Mesenteric fat pad (tissue), 1 donor: ENCODE results near the gene TRAF3. TPM values are rescaled to one million over a fixed set of nuclear protein-coding genes. Genes with fewer than 3 reads are reported as not detected.
"Not testable (repeated sequence)": the region's sequence is repeated elsewhere in the genome, so short reads cannot be mapped to it uniquely, and the experiment has no call there.

Experiments used
- DNase-seq: peaks from one replicate; pipeline ENCODE4 v3.0.0-alpha.2; 2020; ENCODE audit warnings: low spot score
- total RNA-seq: library from RNA; stranded (reverse); fragmentation: NEBNext Ultra II Directional; extraction: Animal tissue kit (Norgen Biotek cat#: 25700); gene quantifications from one replicate; pipeline ENCODE4 v1.2.1, GENCODE V29; 2021
- donor health status: DM: yes; HTN: yes; CAD: no.

The TRAF3 gene
- total RNA-seq, 1 donor from 2014 or later = 33.3 TPM

DNA sequence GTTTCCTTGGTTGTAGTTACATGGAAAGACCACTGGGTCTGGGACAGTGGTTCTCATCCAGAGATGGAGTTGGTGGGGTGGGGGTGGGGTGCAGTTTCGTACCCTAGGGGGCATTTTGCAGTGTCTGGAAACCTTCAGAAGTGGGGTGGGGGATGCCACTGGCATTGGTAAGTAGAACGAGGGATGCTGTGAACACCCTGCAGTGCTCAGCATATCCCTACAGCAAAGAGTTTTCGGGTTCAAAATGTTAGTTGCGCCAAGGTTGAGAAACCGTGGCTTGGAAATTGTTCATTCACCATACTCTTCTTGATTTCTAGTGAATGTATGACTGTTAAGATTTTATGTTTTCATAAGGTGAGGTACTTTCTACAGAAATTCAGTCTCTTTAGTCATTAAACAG is 28.7 kb downstream of the TRAF3 start:
- DNase-seq = no peak

- no peak for DNase-seq
Measured at GRCh38 chr14:102806447-102806846, 29.2 kb downstream of the TRAF3 start.

DNA sequence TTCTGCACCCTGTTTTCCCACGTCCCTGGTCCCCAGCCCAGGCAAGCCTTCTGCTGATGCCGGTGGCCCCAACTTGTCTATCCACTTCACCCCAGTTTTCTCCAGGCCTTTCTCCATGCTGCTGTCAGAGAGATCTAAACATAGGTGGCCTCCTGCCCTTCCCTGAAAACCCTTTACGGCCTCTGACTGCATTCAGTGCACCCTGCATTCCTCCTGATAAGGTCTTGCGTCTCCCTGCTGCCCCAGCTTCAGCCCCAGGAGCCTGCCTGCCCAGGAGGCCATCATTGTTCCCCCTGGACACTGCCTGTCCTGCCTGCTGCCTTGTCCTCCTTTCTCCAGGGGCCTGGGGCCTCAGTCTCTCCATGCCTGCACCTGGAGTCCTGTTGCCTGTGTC is 29.8 kb downstream of the TRAF3 start:
- no peak for DNase-seq

DNA sequence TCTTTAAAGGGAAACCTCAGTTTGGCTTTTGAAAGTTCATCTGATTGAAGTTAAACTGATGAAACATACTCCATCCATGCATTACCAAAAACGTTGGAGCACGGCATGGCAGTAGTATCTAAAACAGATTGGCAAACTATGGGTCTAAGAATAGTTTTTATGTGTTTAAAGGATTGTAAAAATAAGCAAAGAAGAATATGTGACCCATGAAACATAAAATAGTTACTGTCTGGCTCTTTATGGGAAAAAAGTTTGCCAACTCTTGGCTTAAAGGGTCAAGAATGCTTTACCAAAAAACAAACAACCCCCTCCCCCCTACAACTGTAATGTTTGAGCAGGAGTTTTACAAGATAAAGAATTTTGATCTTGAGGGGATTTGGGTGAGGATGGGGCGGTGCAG is 32.6 kb downstream of the TRAF3 start:
- no peak for DNase-seq

- DNase-seq = no peak
Measured at GRCh38 chr14:102810523-102810922, 33.3 kb downstream of the TRAF3 start.

- no peak for DNase-seq
Measured at GRCh38 chr14:102811254-102811963, 34.2 kb downstream of the TRAF3 start.

DNA sequence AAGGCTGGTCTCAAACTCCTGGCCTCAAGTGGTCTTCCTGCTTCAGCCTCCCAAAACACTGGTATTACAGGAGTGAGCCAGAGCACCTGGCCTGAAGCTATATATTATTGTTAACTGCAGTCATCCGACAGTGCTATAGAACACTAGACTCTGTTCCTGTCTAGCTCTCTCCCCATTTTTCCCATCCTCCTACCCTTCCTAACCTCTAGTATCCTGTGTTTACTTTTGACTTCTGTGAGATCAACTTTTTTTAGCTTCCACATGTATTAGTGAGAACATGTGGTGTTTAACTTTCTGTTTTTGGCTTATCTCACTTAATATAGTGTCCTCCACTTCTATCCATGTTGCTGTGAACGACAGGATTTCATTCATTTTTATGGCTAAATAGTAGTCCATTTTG is 34.7 kb downstream of the TRAF3 start:
- DNase-seq = no peak

GRCh38 chr14:102813691-102814090 is 36.4 kb downstream of the TRAF3 start:
- no peak for DNase-seq

DNA sequence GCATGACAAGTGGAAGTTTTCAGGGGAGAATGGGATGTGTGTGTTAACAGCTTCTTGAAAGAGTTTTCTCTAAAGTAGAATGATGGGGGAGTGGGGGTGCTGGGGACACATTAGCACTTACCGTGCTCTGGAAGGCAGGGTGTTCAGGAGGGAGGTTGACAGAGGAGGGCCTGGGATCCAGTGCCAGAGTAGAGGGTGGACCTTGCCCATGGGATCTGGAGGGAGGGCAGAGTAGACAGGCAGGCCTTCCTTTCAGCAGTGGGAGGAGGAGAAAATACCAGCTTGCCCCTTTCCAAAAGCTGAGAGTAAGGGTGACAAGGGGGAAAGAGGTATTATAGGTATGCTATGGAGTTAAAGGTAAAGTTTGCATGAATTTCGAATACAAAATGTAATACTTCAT is 40.1 kb downstream of the TRAF3 start:
- no peak for DNase-seq

DNA sequence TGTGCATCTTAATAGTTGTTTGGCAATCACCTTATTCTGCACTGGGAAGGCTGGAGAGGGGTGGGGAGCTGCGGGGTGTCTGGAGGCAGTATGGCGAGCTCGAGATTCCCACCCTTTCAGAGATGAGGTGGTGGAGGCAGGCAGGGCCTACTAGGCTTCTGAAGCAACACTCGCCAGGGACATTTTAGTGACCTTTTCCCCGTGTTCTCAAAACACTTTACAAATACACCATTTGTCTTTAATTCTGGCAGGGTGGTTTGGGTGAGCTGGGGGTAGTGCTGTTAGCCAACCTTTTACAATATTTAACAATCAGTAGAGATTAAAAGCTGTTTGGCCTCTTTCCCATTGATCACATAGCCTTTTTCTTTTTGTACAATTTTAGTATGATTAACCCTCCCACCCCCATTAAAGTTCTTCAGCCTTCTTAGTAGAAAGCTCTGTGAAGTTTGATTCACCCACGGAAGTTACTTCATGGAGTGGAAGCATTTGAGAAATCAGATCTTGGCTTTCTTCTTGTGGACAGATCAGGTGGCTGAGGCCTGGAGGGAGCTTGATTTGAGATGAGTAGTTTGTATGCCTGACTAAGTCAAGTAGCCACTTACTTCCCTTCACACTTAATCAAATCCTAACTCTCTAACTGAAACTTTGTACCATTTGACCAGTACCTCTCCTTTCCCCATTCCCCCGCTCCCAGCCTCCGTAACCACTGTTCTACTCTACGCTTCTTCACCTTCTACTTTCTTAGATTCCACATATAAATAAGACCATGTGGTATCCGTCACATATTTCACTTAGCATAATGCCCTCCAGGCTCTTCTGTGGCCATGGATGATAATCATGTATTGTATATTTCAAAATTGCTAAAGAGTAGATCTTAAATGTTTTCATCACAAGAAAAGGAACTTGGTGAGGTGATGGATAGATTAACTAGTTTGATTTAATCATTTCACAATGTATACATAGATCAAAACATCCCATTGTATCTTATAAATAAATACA is 41.0 kb downstream of the TRAF3 start:
- no peak for DNase-seq

DNA sequence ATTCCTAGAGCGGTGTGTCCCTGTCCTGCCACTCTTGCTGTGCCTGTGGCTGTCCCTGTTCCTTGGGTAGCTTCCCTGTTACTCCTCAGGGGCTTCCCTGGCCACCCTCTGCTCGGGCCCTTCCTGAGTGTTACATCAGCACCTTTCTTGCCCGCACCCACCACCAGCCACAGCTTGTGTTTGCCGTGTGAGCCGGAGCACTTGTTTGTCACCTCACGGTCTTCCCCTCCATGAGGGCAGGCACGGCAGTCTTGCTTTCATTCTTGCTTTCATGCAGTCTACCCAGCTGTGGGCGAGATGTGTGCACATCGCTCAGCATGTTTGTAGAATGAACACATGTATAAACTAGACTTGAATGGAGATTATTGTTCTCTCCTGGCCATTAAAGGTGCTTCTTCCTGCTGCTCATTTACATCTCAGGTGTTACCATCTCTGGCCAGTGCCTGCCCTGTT is 42.0 kb downstream of the TRAF3 start:
- DNase-seq = no peak

GRCh38 chr14:102819747-102820330 is 42.6 kb downstream of the TRAF3 start:
- no peak for DNase-seq

- DNase-seq = no peak
Measured at GRCh38 chr14:102821252-102821651, 44.0 kb downstream of the TRAF3 start.

DNA sequence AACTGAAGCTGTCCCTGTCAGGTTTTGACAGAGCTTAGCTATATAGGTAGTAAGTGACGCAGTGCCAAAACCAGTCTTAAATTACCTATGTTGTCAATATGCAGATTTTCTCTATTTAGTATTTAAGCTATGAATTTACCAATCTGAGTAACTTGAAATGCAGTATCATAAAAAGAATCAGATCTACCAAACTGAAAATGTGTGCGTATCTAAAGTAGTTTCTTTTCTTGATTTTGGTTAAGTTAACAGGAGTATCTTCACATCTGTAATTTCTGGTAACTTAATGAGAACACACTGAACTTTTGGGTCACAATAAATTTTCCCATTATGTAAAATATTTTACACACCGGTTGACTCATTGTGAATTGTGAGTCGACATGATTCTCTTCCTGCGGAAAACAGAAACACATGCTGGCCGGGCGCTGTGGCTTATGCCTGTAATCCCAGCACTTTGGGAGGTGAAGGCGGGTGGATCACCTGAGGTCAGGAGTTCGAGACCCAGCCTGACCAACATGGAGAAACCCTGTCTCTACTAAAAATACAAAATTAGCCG is 45.1 kb downstream of the TRAF3 start:
- no peak for DNase-seq

- DNase-seq = not testable (repeated sequence)
Measured at GRCh38 chr14:102822887-102823286, 45.6 kb downstream of the TRAF3 start.

- no peak for DNase-seq
Measured at GRCh38 chr14:102823546-102823945, 46.3 kb downstream of the TRAF3 start.

GRCh38 chr14:102824832-102825231 is 47.6 kb downstream of the TRAF3 start:
- no peak for DNase-seq

- no peak for DNase-seq
Measured at GRCh38 chr14:102825307-102826095, 48.3 kb downstream of the TRAF3 start.

DNA sequence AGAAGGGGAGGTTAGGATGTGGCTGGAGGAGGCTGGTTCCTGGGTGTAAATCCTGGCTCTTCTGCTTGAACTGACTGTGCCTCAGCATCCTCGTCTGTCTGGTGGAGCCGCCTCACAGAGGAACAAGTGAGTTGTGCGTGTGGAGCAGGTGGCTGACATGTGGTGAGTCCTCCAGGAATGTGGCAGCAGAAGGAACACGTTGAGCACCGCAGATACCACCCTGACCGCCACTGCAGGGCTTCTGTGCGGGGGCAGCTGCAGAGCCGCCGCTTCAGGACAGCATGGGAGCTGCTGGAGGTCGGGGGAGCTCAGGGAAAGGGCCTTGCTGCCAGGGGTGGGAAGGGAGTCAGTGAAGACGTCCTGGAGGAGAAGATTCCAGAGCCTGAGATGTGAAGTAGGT is 48.9 kb downstream of the TRAF3 start:
- DNase-seq = no peak

DNA sequence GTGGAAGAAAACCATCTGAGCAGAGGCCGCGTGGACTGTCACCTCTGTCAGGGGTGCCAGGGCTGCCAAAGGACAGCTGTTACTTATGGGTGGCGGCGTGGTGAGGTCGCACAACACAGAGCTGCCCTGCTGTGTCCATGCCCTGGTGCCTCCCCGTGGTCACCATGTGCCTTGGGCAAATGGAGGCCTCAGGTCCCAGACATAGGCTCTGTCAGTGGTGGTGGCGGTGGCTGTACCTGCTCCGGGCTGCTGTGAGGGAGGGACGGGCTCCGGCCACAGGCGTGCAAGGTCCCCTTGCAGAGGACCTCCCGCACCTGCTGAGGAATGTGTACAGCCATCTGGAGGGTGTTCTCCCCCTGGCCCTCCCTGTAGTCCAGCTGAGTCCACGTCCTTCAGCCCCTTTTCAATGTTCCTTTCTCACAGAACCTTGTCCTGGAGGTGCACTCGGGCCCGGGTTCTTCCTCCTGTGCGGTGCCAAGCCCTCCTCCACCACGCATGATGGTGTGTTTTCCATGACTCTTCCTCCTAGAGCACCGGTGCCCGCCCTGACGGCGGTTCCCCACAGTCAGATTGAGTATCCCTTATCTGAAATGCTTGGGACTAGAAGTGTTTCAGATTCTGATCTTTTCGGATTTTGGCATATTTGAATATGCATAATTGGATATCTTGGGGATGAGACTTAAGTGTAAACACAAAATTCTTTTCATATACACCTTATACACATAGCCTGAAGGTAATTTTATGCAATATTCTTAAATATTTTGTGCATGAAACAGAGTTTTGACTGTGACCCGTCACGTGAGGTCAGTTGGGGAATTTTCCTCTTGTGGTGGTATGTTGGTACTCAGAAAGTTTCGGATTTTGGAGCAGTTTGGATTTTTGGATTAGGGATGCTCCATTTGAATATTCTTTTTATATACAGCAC is 49.8 kb downstream of the TRAF3 start:
- DNase-seq = no peak
